Vagina (tissue), 2 donors: ENCODE results near the gene FETUB.

Experiments used
- CTCF ChIP-seq, 3 experiments: fragments of 450-650 bp in 2 of 3; fragments of 200-600 bp in 1 of 3; sonication (generic) in 1 of 3; IDR thresholded peaks; one replicate each; pipeline ENCODE4 v1.5.1; 2017 to 2019; ENCODE audit warnings: antibody characterized with exemption in 3 of 3, mild to moderate bottlenecking in 2 of 3, moderate library complexity in 2 of 3
- POLR2A ChIP-seq, 2 donors: fragments of 450-650 bp; IDR thresholded peaks; one replicate each; pipeline ENCODE4 v1.6.1; 2017; ENCODE audit warnings: antibody characterized with exemption in 2 of 2, mild to moderate bottlenecking in 2 of 2, moderate library complexity in 2 of 2

- no peak for TF ChIP-seq POLR2A (IDR thresholded peaks at IDR 0.05)
- no peak for TF ChIP-seq CTCF (IDR thresholded peaks at IDR 0.05)
These were observed at the start of gene FETUB for GRCh38 chr3:186639778-186640472.
